PC-9 (cell line): ENCODE data around the gene RASGRF1. TPM values are rescaled to one million over a fixed set of nuclear protein-coding genes. Genes with fewer than 3 reads are reported as not detected.

Experiments used
- BruUV-seq: library from RNA; stranded (reverse); fragments of 400-500 nt; replicated peaks from 2 replicates; lab custom pipeline; 2021; lab: Mats Ljungman, UMichigan
- CTCF ChIA-PET: fragments of 300-600 bp; sonication (Branson Sonifier 250); formaldehyde crosslinking; loops from one replicate; lab custom pipeline; 2022; ENCODE audit warnings: antibody characterized with exemption; lab: Charles Lee
- POLR2A ChIA-PET: fragments of 300-600 bp; sonication (Branson Sonifier 250); formaldehyde crosslinking; loops from one replicate; lab custom pipeline; 2022; ENCODE audit warnings: antibody characterized with exemption; ENCODE audit not compliant: unreplicated experiment; lab: Charles Lee
- DNase-seq, 2 experiments: peaks; one replicate each; pipeline versions ENCODE4 v3.0.0 to v3.0.0-alpha.2; 2015 to 2022; ENCODE audit warnings: mixed read lengths in 1 of 2
- H2AFZ ChIP-seq: fragments of 200-600 bp; sonication (generic); 2 replicates; pipeline ENCODE4 v1.8.1; 2017; ENCODE audit warnings: antibody characterized with exemption
- H3F3A ChIP-seq: fragments of 200-600 bp; sonication (generic); 2 replicates; pipeline ENCODE4 v1.8.1; 2017; ENCODE audit warnings: antibody characterized with exemption, mild to moderate bottlenecking, low read depth; ENCODE audit not compliant: insufficient read depth
- H3K27ac ChIP-seq: fragments of 200-600 bp; sonication (generic); 2 replicates; pipeline ENCODE4 v1.6.1; 2016; ENCODE audit warnings: mixed run types
- H3K27me3 ChIP-seq: fragments of 200-600 bp; sonication (generic); 2 replicates; pipeline ENCODE4 v1.6.1; 2016; ENCODE audit warnings: low read depth, mixed run types; ENCODE audit not compliant: insufficient read depth
- H3K36me3 ChIP-seq: fragments of 200-600 bp; sonication (generic); 2 replicates; pipeline ENCODE4 v1.6.1; 2016; ENCODE audit warnings: low read depth, mixed run types
- H3K4me1 ChIP-seq: fragments of 200-600 bp; sonication (generic); replicated peaks from 2 replicates; pipeline ENCODE4 v1.6.1; 2016; ENCODE audit warnings: mixed run types; ENCODE audit not compliant: insufficient read depth
- H3K4me2 ChIP-seq: fragments of 200-600 bp; sonication (generic); 2 replicates; pipeline ENCODE4 v1.6.1; 2017; ENCODE audit warnings: mixed run types
- H3K4me3 ChIP-seq: fragments of 200-600 bp; sonication (generic); 2 replicates; pipeline ENCODE4 v1.6.1; 2016; ENCODE audit warnings: mixed run types
- H3K79me2 ChIP-seq: fragments of 200-600 bp; sonication (generic); 2 replicates; pipeline ENCODE4 v1.6.1; 2017; ENCODE audit warnings: low read depth, mixed run types
- H3K9me2 ChIP-seq: fragments of 200-600 bp; sonication (generic); 2 replicates; pipeline ENCODE4 v1.8.1; 2017; ENCODE audit warnings: mild to moderate bottlenecking; ENCODE audit not compliant: insufficient read depth
- H3K9me3 ChIP-seq: fragments of 200-600 bp; sonication (generic); 2 replicates; pipeline ENCODE4 v1.8.1; 2016; ENCODE audit warnings: low read depth; ENCODE audit not compliant: insufficient read depth
- H4K20me1 ChIP-seq: fragments of 200-600 bp; sonication (generic); 2 replicates; pipeline ENCODE4 v1.8.1; 2017; ENCODE audit not compliant: insufficient read depth
- EZH2 ChIP-seq: fragments of 200-600 bp; sonication (generic); IDR thresholded peaks from 2 replicates; pipeline ENCODE4 v1.8.0; 2017; ENCODE audit warnings: antibody characterized with exemption, low read depth
- intact Hi-C: fragments of 100-400 bp; cut with micrococcal nuclease; formaldehyde crosslinking; loops from one replicate; pipeline ENCODE4 v1.10.0; 2022; ENCODE audit not compliant: unreplicated experiment
- total RNA-seq: library from RNA; stranded (reverse); gene quantifications from 2 replicates; pipeline ENCODE4 v1.2.3, GENCODE V29; 2021
- TF ChIP-seq, protein P1 (sequence below): fragments of 200-600 bp; sonication (generic); conservative IDR thresholded peaks from 2 replicates; pipeline ENCODE4 v1.6.1; 2017; ENCODE audit warnings: mixed run types, antibody characterized with exemption, mild to moderate bottlenecking, moderate library complexity

RASGRF1 gene
- total RNA-seq, 1 experiment from 2014 or later, result 6.0 TPM

DNA sequence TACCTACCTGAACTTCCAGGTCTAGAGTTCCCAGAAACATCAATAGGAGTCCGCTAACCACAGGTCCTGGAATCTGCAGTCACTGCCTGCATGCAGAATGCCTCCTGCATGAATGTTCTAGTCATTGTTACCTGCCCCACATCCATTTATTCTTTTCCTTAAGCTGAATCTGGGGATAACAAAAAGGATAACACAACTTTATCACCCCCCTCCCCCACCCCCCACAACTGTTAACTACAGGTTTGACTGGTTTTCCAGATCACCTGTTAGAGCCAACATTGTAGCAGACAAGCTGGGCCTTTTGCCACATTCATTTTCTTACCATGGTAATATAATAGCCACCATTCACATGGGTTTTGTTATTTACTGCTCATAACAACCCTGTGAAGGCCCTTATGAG lies 141.1 kb downstream of the RASGRF1 start:
- ChIA-PET CTCF (no interaction called here), POLR2A (no interaction called here)
- Histone ChIP-seq H3K4me2 (peak overlapping the region; percentile 65), H3K79me2 (no peaks in the 10 kb centered on the region; the same call in 1 of the 2 replicates), H2AFZ (no peak overlapping the region), H3K9me2 (no peaks in the 10 kb centered on the region), H3K27ac (peak overlapping the region; percentile 58), H3K9me3 (no peaks in the 10 kb centered on the region), H3K27me3 (no peaks in the 10 kb centered on the region), H3K36me3 (no peaks in the 10 kb centered on the region), H3F3A (peaks cover 40% of the 10 kb centered on the region), H3K4me1 (peaks cover 53% of the 10 kb centered on the region), H3K4me3 (no peak overlapping the region), H4K20me1 (no peaks in the 10 kb centered on the region)
- peak; percentile 52 to 91 for DNase-seq
- intact Hi-C loops, result loop anchor here (5.0 kb wide), 1 partner anchor 38 kb away; no protein-coding TSS in a partner anchor
- TF ChIP-seq, protein P1, sequence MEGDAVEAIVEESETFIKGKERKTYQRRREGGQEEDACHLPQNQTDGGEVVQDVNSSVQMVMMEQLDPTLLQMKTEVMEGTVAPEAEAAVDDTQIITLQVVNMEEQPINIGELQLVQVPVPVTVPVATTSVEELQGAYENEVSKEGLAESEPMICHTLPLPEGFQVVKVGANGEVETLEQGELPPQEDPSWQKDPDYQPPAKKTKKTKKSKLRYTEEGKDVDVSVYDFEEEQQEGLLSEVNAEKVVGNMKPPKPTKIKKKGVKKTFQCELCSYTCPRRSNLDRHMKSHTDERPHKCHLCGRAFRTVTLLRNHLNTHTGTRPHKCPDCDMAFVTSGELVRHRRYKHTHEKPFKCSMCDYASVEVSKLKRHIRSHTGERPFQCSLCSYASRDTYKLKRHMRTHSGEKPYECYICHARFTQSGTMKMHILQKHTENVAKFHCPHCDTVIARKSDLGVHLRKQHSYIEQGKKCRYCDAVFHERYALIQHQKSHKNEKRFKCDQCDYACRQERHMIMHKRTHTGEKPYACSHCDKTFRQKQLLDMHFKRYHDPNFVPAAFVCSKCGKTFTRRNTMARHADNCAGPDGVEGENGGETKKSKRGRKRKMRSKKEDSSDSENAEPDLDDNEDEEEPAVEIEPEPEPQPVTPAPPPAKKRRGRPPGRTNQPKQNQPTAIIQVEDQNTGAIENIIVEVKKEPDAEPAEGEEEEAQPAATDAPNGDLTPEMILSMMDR, result no peak
- TF ChIP-seq EZH2, result no peak
- BruUV-seq, result no TSS peak

DNA sequence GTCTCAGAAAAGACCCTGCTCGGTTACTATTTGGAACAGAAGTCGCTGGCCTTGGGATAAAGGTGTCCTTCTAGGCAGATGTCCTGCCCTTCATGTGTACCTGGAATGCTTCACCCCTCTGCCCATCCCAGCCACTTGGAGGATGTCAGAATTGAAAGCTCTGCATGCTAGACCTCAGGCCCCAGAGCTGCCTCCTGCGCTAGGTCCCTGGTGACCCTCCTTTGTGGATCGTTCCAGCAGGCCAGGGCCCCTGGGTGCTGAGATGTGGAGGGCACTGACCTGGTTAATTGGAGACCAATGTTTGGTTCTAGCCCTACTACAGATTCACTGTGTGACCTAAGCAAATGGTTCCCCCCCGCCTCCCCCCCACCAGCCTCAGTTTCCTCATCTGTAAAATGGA lies 143.1 kb downstream of the RASGRF1 start:
- ChIA-PET POLR2A (no interaction called here), CTCF (interaction anchor here (0.7 kb wide), 1 partner anchor 15 kb away, joined by 3 read pairs; no protein-coding TSS in a partner anchor)
- H3K27ac ChIP-seq, result no peak overlapping the region
- H3K27me3 ChIP-seq, result no peaks in the 10 kb centered on the region
- no peak overlapping the region for H2AFZ ChIP-seq
- no peaks in the 10 kb centered on the region for H3K9me2 ChIP-seq
- no peak for TF ChIP-seq EZH2
- TF ChIP-seq, protein P1, result no peak
- H4K20me1 ChIP-seq, result no peaks in the 10 kb centered on the region
- BruUV-seq, result no TSS peak
- no peak overlapping the region for H3K4me2 ChIP-seq
- no peaks in the 10 kb centered on the region for H3K9me3 ChIP-seq
- intact Hi-C loops, result loop anchor here (5.0 kb wide), 1 partner anchor 40 kb away; no protein-coding TSS in a partner anchor
- peaks cover 18% of the 10 kb centered on the region for H3K79me2 ChIP-seq
- H3K4me1 ChIP-seq, result peaks cover 56% of the 10 kb centered on the region
- H3F3A ChIP-seq, result peaks cover 40% of the 10 kb centered on the region
- H3K36me3 ChIP-seq, result no peaks in the 10 kb centered on the region
- no peak overlapping the region for H3K4me3 ChIP-seq
- no peak for DNase-seq

- intact Hi-C loops, result loop anchor here (5.0 kb wide), 1 partner anchor 41 kb away; no protein-coding TSS in a partner anchor
- Histone ChIP-seq H3K36me3 (no peaks in the 10 kb centered on the region), H3K4me2 (no peak overlapping the region), H3K79me2 (peaks cover 19% of the 10 kb centered on the region), H3K27me3 (no peaks in the 10 kb centered on the region), H4K20me1 (no peaks in the 10 kb centered on the region), H3K4me3 (no peak overlapping the region), H3K27ac (no peak overlapping the region), H3F3A (peaks cover 36% of the 10 kb centered on the region), H3K4me1 (peaks cover 46% of the 10 kb centered on the region), H2AFZ (no peak overlapping the region), H3K9me3 (no peaks in the 10 kb centered on the region), H3K9me2 (no peaks in the 10 kb centered on the region)
- DNase-seq, result no peak
- POLR2A ChIA-PET, result no interaction called here
- CTCF ChIA-PET, result no interaction called here
- TF ChIP-seq, protein P1, result no peak
- TF ChIP-seq EZH2, result no peak
- no TSS peak for BruUV-seq
These were observed 144.1 kb downstream of the RASGRF1 start for GRCh38 chr15:78946493-78946892.
